Subcutaneous adipose tissue (tissue), 4 donors: Measurements from ENCODE around the gene IRF6. TPM values are rescaled to one million over a fixed set of nuclear protein-coding genes. Genes with fewer than 3 reads are reported as not detected.

ENCODE experiments used
- CTCF ChIP-seq: fragments of 450-650 bp; IDR thresholded peaks from one replicate; pipeline ENCODE4 v1.5.1; 2016; ENCODE audit warnings: low read depth, mild to moderate bottlenecking, control low read depth, antibody characterized with exemption, moderate library complexity
- total RNA-seq, 4 donors: library from RNA; depleted of rRNA; stranded (reverse); fragments of >200 nt; gene quantifications; one replicate each; pipeline ENCODE4 v1.1.0, GENCODE V29; 2016

The IRF6 gene
- total RNA-seq, 4 donors from 2014 or later: 0.38 to 2.0 (median 1.6) TPM

GRCh38 chr1:209802780-209803152 is 3.2 kb downstream of the IRF6 start:
- no peak for TF ChIP-seq CTCF

GRCh38 chr1:209802117-209802779 is 3.7 kb downstream of the IRF6 start:
- TF ChIP-seq CTCF: no peak

GRCh38 chr1:209800984-209801834 is 4.7 kb downstream of the IRF6 start:
- no peak for TF ChIP-seq CTCF

- no peak for TF ChIP-seq CTCF
Observed at GRCh38 chr1:209797978-209798639, 7.8 kb downstream of the IRF6 start.

GRCh38 chr1:209791920-209792319 is 14.0 kb downstream of the IRF6 start:
- TF ChIP-seq CTCF: no peak

GRCh38 chr1:209790286-209791193 is 15.4 kb downstream of the IRF6 start:
- no peak for TF ChIP-seq CTCF
